Stimulated activated effector memory CD8-positive, alpha-beta T cell treated with anti-CD3 and anti-CD28 coated beads, Interleukin-12 subunit alpha, Interleukin-12 subunit beta, amount 100 ng/mL, for 72 hours (primary cell): Measurements from ENCODE around the gene GLUD1.
"Not testable (repeated sequence)": the region's sequence is repeated elsewhere in the genome, so short reads cannot be mapped to it uniquely, and the experiment has no call there.

ENCODE experiments used
- ATAC-seq: fragments of 150-1000 bp; cut with Tn5 transposase; 2 replicates; pipeline ENCODE4 v1.10.0; 2021
- DNase-seq, 2 donors: peaks; one replicate each; pipeline ENCODE4 v3.0.0; 2021 to 2022; ENCODE audit warnings: low spot score in 2 of 2
- H3K27ac Mint-ChIP-seq: one replicate; pipeline ENCODE4 v1.8.0; 2022; ENCODE audit warnings: mild to moderate bottlenecking, mixed read lengths
- H3K36me3 Mint-ChIP-seq: one replicate; pipeline ENCODE4 v1.8.0; 2022; ENCODE audit warnings: mild to moderate bottlenecking, mixed read lengths
- H3K4me1 Mint-ChIP-seq: one replicate; pipeline ENCODE4 v1.8.0; 2022; ENCODE audit warnings: mixed read lengths
- H3K4me3 Mint-ChIP-seq: one replicate; pipeline ENCODE4 v1.8.0; 2022; ENCODE audit warnings: mild to moderate bottlenecking, mixed read lengths
- H3K9me3 Mint-ChIP-seq: one replicate; pipeline ENCODE4 v1.8.0; 2022; ENCODE audit warnings: mixed read lengths

The GLUD1 gene

GRCh38 chr10:87094373-87095235 lies at the start of gene GLUD1, which contains the start of gene SHLD2:
TSS of gene GLUD1 (minus strand) at chr10:87094843. CDS start at chr10:87094769, 74 bp downstream.
TSS of gene SHLD2 (plus strand) at chr10:87095206. CDS start at chr10:87151355, 56,149 bp downstream.
- peak within 1 kb of the TSS; percentile 91 for H3K4me3 Mint-ChIP-seq
- no peaks in the 10 kb centered on the region for H3K9me3 Mint-ChIP-seq
- H3K27ac Mint-ChIP-seq: peak within 1 kb of the TSS; percentile 95
- H3K4me1 Mint-ChIP-seq: peaks cover 33% of the 10 kb centered on the region
- ATAC-seq (peak; percentile 82), DNase-seq (peak; percentile 77 to 95)
- H3K36me3 Mint-ChIP-seq: peaks cover 82% of the 10 kb centered on the region

GRCh38 chr10:87143109-87143418 lies 48.4 kb upstream of the GLUD1 start:
- H3K4me1 Mint-ChIP-seq, DNase-seq, H3K27ac Mint-ChIP-seq, ATAC-seq, H3K4me3 Mint-ChIP-seq, H3K9me3 Mint-ChIP-seq, H3K36me3 Mint-ChIP-seq: not testable (repeated sequence)

- DNase-seq, H3K4me3 Mint-ChIP-seq, H3K36me3 Mint-ChIP-seq, ATAC-seq, H3K27ac Mint-ChIP-seq, H3K9me3 Mint-ChIP-seq, H3K4me1 Mint-ChIP-seq: not testable (repeated sequence)
Measured at GRCh38 chr10:87142230-87143108, 47.8 kb upstream of the GLUD1 start.

GRCh38 chr10:87137478-87137877 lies 42.8 kb upstream of the GLUD1 start:
- ATAC-seq, H3K4me1 Mint-ChIP-seq, H3K4me3 Mint-ChIP-seq, H3K9me3 Mint-ChIP-seq, DNase-seq: not testable (repeated sequence)
- peak overlapping the region; percentile 24 for H3K27ac Mint-ChIP-seq
- H3K36me3 Mint-ChIP-seq: peaks cover 11% of the 10 kb centered on the region

GRCh38 chr10:87134440-87134839 lies 39.8 kb upstream of the GLUD1 start:
- DNase-seq, H3K4me1 Mint-ChIP-seq, ATAC-seq, H3K9me3 Mint-ChIP-seq, H3K27ac Mint-ChIP-seq, H3K4me3 Mint-ChIP-seq: not testable (repeated sequence)
- H3K36me3 Mint-ChIP-seq: peaks cover 19% of the 10 kb centered on the region

GRCh38 chr10:87133936-87134335 lies 39.3 kb upstream of the GLUD1 start:
- DNase-seq, H3K4me1 Mint-ChIP-seq, H3K27ac Mint-ChIP-seq, H3K9me3 Mint-ChIP-seq, ATAC-seq, H3K4me3 Mint-ChIP-seq: not testable (repeated sequence)
- peaks cover 22% of the 10 kb centered on the region for H3K36me3 Mint-ChIP-seq

- not testable (repeated sequence) for H3K27ac Mint-ChIP-seq, DNase-seq, H3K9me3 Mint-ChIP-seq, H3K4me3 Mint-ChIP-seq, ATAC-seq, H3K4me1 Mint-ChIP-seq
- H3K36me3 Mint-ChIP-seq: peaks cover 15% of the 10 kb centered on the region
Measured at GRCh38 chr10:87132176-87132575, 37.5 kb upstream of the GLUD1 start.

GRCh38 chr10:87127607-87128156 lies 33.0 kb upstream of the GLUD1 start:
- H3K36me3 Mint-ChIP-seq: peaks cover 17% of the 10 kb centered on the region
- DNase-seq, H3K4me3 Mint-ChIP-seq, H3K4me1 Mint-ChIP-seq, H3K9me3 Mint-ChIP-seq, H3K27ac Mint-ChIP-seq, ATAC-seq: not testable (repeated sequence)

- not testable (repeated sequence) for DNase-seq, H3K9me3 Mint-ChIP-seq, H3K4me3 Mint-ChIP-seq, H3K27ac Mint-ChIP-seq, H3K4me1 Mint-ChIP-seq, ATAC-seq
- peaks cover 22% of the 10 kb centered on the region for H3K36me3 Mint-ChIP-seq
Measured at GRCh38 chr10:87127048-87127447, 32.4 kb upstream of the GLUD1 start.

GRCh38 chr10:87123351-87123750 lies 28.7 kb upstream of the GLUD1 start:
- H3K9me3 Mint-ChIP-seq, DNase-seq, H3K4me1 Mint-ChIP-seq, ATAC-seq, H3K4me3 Mint-ChIP-seq, H3K27ac Mint-ChIP-seq: not testable (repeated sequence)
- H3K36me3 Mint-ChIP-seq: peaks cover 20% of the 10 kb centered on the region

- Mint-ChIP-seq H3K36me3 (peaks cover 25% of the 10 kb centered on the region), H3K4me1 (peaks cover 18% of the 10 kb centered on the region)
- not testable (repeated sequence) for ATAC-seq, DNase-seq, H3K27ac Mint-ChIP-seq, H3K4me3 Mint-ChIP-seq, H3K9me3 Mint-ChIP-seq
Measured at GRCh38 chr10:87119029-87119428, 24.4 kb upstream of the GLUD1 start.

GRCh38 chr10:87118122-87118521 lies 23.5 kb upstream of the GLUD1 start:
- H3K27ac Mint-ChIP-seq, H3K9me3 Mint-ChIP-seq, H3K4me3 Mint-ChIP-seq, ATAC-seq, DNase-seq: not testable (repeated sequence)
- H3K36me3 Mint-ChIP-seq: peaks cover 25% of the 10 kb centered on the region
- peaks cover 18% of the 10 kb centered on the region for H3K4me1 Mint-ChIP-seq

GRCh38 chr10:87105446-87106124 lies 10.9 kb upstream of the GLUD1 start:
- DNase-seq: no peak
- peaks cover 99% of the 10 kb centered on the region for H3K36me3 Mint-ChIP-seq
- no peak overlapping the region for H3K4me3 Mint-ChIP-seq
- no peak for ATAC-seq
- no peaks in the 10 kb centered on the region for H3K9me3 Mint-ChIP-seq
- no peaks in the 10 kb centered on the region for H3K4me1 Mint-ChIP-seq
- no peak overlapping the region for H3K27ac Mint-ChIP-seq

- H3K9me3 Mint-ChIP-seq, ATAC-seq, DNase-seq, H3K27ac Mint-ChIP-seq, H3K4me3 Mint-ChIP-seq, H3K4me1 Mint-ChIP-seq: not testable (repeated sequence)
- H3K36me3 Mint-ChIP-seq: peaks cover 99% of the 10 kb centered on the region
Measured at GRCh38 chr10:87104727-87105126, 10.1 kb upstream of the GLUD1 start.

GRCh38 chr10:87101996-87102395 lies 7.4 kb upstream of the GLUD1 start:
- Mint-ChIP-seq H3K4me3 (no peak overlapping the region), H3K27ac (no peak overlapping the region), H3K36me3 (peaks cover 99% of the 10 kb centered on the region), H3K4me1 (no peaks in the 10 kb centered on the region), H3K9me3 (no peaks in the 10 kb centered on the region)
- ATAC-seq (no peak), DNase-seq (no peak)
